Panc1 (cell line): ENCODE data around the gene PHTF1.

ENCODE experiments used
- CTCF ChIP-seq: fragments of 450-650 bp; IDR thresholded peaks from 2 replicates; pipeline ENCODE4 v1.5.1; 2017; ENCODE audit warnings: mild to moderate bottlenecking
- SIN3A ChIP-seq: IDR thresholded peaks from 2 replicates; pipeline ENCODE4 v1.6.1; 2012; ENCODE audit warnings: low read depth, mild to moderate bottlenecking, low read length, moderate library complexity, borderline replicate concordance; ENCODE audit not compliant: insufficient read depth
- TCF7L2 ChIP-seq: IDR thresholded peaks from 2 replicates; pipeline ENCODE4 v1.6.1; 2011; ENCODE audit warnings: mild to moderate bottlenecking, low read depth, low read length, inconsistent platforms

- no peak for TF ChIP-seq CTCF
- TF ChIP-seq SIN3A = no peak
- no peak for TF ChIP-seq TCF7L2
Observed at GRCh38 chr1:113692824-113693431, 66.4 kb downstream of the PHTF1 start.
